NCI-H524 (cell line): Measurements from ENCODE around the gene IGSF6.
"Not testable (repeated sequence)": the region's sequence is repeated elsewhere in the genome, so short reads cannot be mapped to it uniquely, and the experiment has no call there.

Experiments
- DNase-seq, 2 experiments: peaks; one replicate each; lab custom pipeline; 2025; lab: John Stamatoyannopoulos, UW

The IGSF6 gene

DNA sequence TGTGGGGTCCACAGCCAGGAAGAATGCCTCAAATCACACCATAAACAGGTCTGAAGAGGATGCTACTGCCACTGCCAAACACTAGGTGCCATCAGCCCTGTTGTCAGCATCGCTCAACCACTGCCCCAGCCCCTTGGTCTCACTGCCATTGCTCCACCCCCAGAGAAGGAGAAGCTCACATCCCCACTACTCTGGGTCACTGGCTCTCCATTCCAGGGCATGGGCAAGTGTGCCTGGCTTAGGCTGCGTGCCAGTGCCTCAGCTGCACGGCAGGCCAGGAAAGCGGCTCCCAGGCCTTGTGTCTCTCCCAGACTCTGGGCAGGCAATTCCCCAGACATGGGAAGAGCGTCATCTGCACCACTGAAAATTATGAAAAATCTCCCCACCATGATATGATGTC is 1.2 kb upstream of the IGSF6 start:
- no peak for DNase-seq

- no peak for DNase-seq
These were observed 893 bp downstream of the IGSF6 start for GRCh38 chr16:21651515-21651914.

DNA sequence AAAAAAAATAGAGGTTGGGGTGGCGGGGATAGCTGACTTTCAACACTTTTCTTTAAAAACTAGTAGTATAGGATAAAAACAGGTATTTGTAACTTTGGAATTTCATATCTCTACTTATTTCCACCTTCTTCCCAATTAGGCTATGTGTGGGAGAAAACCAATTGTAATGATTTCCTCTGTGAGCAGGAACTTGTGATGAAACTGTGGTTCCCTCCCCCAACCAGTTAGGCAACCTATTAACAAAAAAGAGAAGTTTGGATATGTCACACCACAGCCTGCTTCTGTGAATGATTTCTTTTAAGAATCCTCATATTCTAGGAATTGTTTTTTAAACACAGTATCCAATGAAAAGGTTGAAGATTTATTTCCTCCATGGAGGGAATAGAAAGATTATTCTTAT is 1.9 kb downstream of the IGSF6 start:
- DNase-seq, result no peak

GRCh38 chr16:21649826-21650406 is 2.5 kb downstream of the IGSF6 start:
- not testable (repeated sequence) for DNase-seq

GRCh38 chr16:21647562-21648164 is 4.7 kb downstream of the IGSF6 start:
- no peak for DNase-seq

DNA sequence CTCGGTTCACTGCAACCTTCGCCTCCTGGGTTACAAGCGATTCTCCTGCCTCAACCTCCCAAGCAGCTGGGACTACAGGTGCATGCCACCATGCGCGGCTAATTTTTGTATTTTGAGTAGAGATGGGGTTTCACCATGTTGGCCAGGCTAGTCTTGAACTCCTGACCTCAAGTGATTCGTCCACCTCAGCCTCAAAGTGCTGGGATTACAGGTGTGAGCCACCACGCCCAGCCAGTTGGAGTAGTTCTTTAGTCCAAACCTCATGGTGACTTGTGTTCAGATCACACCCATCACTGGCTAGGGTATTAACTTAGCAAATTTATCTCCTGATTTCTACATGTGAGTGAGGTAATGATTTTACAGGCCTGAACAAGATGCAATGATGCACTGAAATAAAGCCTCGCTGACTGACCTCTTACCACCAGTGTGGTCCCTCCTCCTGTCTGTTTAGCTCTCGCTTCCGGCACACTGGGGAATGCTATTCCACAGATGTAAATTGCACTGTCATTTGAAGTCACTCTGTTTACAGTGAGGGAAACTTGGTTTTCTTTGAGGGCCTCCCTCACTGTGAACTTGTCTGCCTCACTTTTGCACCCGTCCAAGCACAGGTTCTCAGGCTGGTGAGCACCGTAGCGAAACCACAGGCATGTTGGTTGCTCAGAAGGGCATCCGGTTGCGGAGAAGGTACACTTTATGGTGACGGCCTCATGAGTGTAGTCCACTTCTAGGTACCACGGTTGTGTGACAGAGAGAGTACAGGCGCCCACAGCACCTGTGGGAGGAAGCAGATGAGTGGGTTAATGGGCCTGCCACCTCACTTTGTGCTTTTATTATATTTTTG is 5.5 kb downstream of the IGSF6 start:
- no peak for DNase-seq

- DNase-seq, result no peak
These were observed 6.3 kb downstream of the IGSF6 start for GRCh38 chr16:21646091-21646490.

- no peak for DNase-seq
These were observed 7.1 kb downstream of the IGSF6 start for GRCh38 chr16:21645261-21645721.

- DNase-seq, result no peak
These were observed 7.7 kb downstream of the IGSF6 start for GRCh38 chr16:21644674-21645073.

DNA sequence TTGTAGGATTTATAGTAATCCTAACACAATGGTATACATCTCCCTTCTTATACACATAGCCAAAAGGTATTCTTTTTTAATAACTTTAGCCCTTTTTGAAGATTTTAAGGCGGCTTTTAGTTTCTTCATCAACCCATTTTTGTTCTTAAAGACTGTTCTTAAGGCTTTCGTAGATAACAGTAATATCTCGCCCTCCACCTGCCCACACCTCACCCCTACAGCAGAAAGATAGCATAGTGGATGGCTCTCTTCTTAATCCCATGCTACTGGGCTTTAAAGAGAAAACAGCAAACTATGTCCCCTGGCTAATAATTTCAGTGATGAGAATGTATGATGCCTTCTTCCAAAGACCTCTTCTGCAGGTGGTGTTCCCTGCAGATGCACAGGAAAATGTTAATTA is 8.6 kb downstream of the IGSF6 start:
- no peak for DNase-seq

DNA sequence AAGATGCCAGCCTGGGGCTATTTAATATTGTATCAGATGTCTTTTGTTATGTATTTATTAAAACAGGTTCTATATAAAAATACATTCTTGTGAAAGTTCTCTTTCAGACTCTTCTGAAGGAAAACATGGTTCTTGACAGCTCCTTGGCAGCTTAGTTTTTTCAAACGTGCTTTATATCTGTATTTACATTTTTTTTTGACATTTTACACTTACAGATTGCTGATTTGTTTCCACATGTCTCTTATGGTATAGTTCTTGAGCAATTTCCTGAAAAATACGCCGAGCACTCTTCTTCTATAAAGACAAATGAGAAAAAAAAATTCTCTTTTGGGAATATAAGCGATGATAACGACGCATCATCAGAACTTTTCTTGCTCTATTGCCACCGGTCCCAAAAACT is 9.5 kb downstream of the IGSF6 start:
- DNase-seq, result no peak

DNA sequence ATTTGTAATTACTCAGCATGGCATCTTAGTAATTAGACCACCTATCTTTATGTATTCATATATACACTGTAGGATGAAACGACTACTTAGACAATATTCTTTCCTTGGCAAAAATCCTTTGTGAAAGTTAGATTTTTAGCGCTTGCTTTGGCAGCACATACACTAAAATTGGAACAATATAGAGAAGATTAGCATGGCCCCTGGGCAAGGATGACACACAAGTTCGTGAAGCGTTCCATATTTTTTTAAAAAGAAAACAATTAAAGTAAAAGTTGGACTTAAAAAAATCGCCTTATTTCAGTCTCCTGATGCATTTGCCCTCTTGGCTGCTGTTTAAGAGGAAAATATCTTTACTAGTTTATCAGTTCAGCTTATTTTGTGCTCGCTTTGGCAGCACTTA is 10.5 kb downstream of the IGSF6 start:
- no peak for DNase-seq

DNA sequence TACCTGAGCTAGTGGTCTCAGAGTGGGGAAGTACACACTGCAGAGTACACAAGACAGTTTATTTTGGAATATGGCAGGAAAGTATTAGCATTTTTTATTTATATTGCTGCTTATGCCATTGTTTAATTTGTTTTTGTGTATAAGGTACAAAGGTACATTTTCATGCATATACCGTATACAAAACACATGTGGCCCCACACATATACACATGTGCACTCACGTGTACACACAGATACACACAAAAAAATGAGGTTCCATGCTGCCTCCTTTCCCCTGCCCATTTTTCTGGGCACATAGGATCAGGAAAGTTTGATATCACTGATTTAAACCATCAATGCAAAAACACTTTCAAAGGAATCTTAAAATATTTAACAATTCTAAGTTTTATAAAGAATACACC is 12.9 kb downstream of the IGSF6 start:
- DNase-seq, result no peak

DNA sequence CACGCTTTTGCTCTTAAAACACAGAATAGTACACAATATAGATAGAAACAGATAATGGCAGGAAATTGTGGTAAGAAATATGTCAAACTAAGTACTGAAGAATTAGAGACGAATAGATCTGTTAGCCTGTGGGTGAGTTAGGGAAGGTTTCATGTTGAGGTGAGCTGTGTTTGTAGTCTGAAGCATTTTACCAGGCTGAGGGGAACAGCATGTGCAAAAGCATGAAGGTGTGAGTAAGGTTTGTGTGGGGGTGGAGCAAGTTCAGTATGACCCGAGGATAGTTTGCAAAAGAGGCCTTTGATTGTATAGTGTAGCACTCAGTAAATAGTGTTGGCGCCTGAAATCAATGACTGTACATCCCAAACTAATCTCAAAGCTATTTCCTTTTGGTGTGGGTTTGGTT is 13.8 kb downstream of the IGSF6 start:
- DNase-seq, result no peak

- DNase-seq, result no peak
These were observed 15.1 kb downstream of the IGSF6 start for GRCh38 chr16:21637032-21637968.

DNA sequence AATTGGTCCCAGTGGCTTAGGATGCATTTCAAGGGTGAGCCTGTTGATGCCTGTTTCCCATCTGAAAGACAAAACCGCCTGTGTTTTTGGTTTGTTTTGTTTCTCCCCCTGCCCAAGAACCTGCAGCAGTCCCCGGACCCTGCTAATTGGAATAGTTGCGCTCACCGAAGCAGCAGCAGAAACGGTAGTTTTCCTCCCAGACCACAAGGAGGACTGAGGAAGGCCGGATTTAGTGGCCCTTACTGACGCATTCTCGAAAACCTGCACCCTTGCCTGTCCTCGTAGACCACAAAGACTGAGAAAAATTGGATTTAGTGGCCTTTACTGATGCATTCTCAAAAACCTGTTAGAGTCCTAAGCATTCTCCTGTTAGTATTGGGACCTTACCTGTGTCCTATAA is 16.7 kb downstream of the IGSF6 start:
- DNase-seq, result not testable (repeated sequence)

GRCh38 chr16:21634216-21634615 is 18.2 kb downstream of the IGSF6 start:
- no peak for DNase-seq

GRCh38 chr16:21631951-21632575 is 20.3 kb downstream of the IGSF6 start:
- DNase-seq, result not testable (repeated sequence)

GRCh38 chr16:21631376-21631775 is 21.0 kb downstream of the IGSF6 start:
- not testable (repeated sequence) for DNase-seq

GRCh38 chr16:21630866-21631265 is 21.5 kb downstream of the IGSF6 start:
- DNase-seq, result not testable (repeated sequence)
